ENCODE data around the gene MEF2D.

DNA sequence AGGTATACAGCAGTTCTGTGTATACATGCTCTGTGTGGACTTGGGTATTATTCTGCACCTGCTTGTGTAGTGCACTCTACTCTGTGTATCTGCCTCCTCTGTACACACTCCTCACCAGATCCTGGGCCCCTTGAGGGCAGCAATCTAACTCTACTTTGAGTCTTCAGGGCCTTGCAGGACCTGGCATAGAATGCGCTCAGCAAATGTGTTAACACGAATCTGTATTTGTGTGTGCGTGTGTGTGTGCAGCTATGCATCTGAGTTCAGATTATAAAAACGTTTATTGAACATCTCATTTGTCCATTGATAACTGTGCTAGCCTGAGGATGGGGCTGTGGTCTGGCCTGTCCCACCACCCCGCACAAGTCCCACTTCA, 3.9 kb upstream of the MEF2D start:
- TF ChIP-seq, protein P1, sequence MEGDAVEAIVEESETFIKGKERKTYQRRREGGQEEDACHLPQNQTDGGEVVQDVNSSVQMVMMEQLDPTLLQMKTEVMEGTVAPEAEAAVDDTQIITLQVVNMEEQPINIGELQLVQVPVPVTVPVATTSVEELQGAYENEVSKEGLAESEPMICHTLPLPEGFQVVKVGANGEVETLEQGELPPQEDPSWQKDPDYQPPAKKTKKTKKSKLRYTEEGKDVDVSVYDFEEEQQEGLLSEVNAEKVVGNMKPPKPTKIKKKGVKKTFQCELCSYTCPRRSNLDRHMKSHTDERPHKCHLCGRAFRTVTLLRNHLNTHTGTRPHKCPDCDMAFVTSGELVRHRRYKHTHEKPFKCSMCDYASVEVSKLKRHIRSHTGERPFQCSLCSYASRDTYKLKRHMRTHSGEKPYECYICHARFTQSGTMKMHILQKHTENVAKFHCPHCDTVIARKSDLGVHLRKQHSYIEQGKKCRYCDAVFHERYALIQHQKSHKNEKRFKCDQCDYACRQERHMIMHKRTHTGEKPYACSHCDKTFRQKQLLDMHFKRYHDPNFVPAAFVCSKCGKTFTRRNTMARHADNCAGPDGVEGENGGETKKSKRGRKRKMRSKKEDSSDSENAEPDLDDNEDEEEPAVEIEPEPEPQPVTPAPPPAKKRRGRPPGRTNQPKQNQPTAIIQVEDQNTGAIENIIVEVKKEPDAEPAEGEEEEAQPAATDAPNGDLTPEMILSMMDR (conservative IDR thresholded peaks at IDR 0.05) = no peak
- TF ChIP-seq EZH2 (IDR thresholded peaks at IDR 0.05; ENCODE audit: low read depth) = no peak
